ENCODE measurements around the gene CD96. TPM values are rescaled to one million over a fixed set of nuclear protein-coding genes. Genes with fewer than 3 reads are reported as not detected.

Gene CD96
- total RNA-seq, 1 donor from 2014 or later, result 5.6 TPM

- no peak for DNase-seq
- Histone ChIP-seq H3K27ac (peak overlapping the region; percentile 60), H3K4me3 (no peak overlapping the region), H3K27me3 (ENCODE audit: low read depth) (no peaks in the 10 kb centered on the region), H3K36me3 (no peaks in the 10 kb centered on the region), H3K4me1 (no peaks in the 10 kb centered on the region), H3K9me3 (no peaks in the 10 kb centered on the region)
- intact Hi-C loops (cut with DNase I), result no loop called here
- ATAC-seq, result no peak
- no peak for TF ChIP-seq CTCF (IDR thresholded peaks at IDR 0.05)
Measured at GRCh38 chr3:111593666-111594065, 51.7 kb downstream of the CD96 start.

- H3K36me3 ChIP-seq, result no peaks in the 10 kb centered on the region
- DNase-seq, result no peak
- no peak for TF ChIP-seq CTCF (IDR thresholded peaks at IDR 0.05)
- H3K4me1 ChIP-seq, result no peaks in the 10 kb centered on the region
- intact Hi-C loops (cut with DNase I), result no loop called here
- peak overlapping the region; percentile 60 for H3K27ac ChIP-seq
- no peaks in the 10 kb centered on the region for H3K27me3 ChIP-seq (ENCODE audit: low read depth)
- no peaks in the 10 kb centered on the region for H3K9me3 ChIP-seq
- H3K4me3 ChIP-seq, result no peak overlapping the region
- peak; percentile 72 to 73 for ATAC-seq
Measured at GRCh38 chr3:111594205-111594604, 52.2 kb downstream of the CD96 start.

GRCh38 chr3:111594781-111595180, 52.8 kb downstream of the CD96 start:
- ATAC-seq (peak; percentile 38 to 39), DNase-seq (no peak)
- H3K4me1 ChIP-seq, result no peaks in the 10 kb centered on the region
- no peak for TF ChIP-seq CTCF (IDR thresholded peaks at IDR 0.05)
- H3K36me3 ChIP-seq, result no peaks in the 10 kb centered on the region
- intact Hi-C loops (cut with DNase I), result no loop called here
- no peak overlapping the region for H3K27ac ChIP-seq
- H3K27me3 ChIP-seq (ENCODE audit: low read depth), result no peaks in the 10 kb centered on the region
- H3K4me3 ChIP-seq, result peak overlapping the region; percentile 7
- H3K9me3 ChIP-seq, result no peaks in the 10 kb centered on the region

DNA sequence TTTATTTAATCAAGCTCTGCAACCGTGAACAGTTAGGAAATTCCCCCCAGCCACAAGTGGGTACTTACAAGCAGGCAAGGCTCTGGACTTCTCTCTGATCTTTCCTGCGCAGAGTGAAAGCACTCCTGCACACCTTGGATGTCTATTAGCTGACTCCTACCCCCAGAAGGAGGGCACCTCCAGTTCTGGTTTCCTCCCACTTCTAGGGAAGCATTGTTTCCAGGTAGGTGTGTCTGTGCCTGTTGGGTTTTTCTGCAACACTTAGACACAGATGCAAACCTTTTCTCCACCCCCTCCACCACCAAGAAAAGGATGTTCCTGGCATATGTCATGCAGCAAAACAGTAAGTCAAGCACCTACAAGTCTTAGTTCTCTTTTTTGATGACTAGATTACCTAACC, 53.2 kb downstream of the CD96 start, which contains the start of gene ZBED2:
Gene ZBED2, minus strand, starts transcription at position 115 of the 400 bp plus-strand sequence. CDS start 1,145 bp downstream, outside the sequence.
- peak; percentile 93 to 95 for ATAC-seq
- TF ChIP-seq CTCF (IDR thresholded peaks at IDR 0.05), result no peak
- Histone ChIP-seq H3K36me3 (no peaks in the 10 kb centered on the region), H3K4me1 (no peaks in the 10 kb centered on the region), H3K4me3 (peak within 1 kb of the TSS; percentile 7), H3K27me3 (ENCODE audit: low read depth) (no peaks in the 10 kb centered on the region), H3K9me3 (no peaks in the 10 kb centered on the region), H3K27ac (no peak within 1 kb of the TSS)
- intact Hi-C loops (cut with DNase I), result no loop called here
- no peak for DNase-seq

GRCh38 chr3:111596328-111596727, 54.3 kb downstream of the CD96 start:
- ATAC-seq (no peak), DNase-seq (no peak)
- H3K4me3 ChIP-seq, result no peak overlapping the region
- no peaks in the 10 kb centered on the region for H3K9me3 ChIP-seq
- no peaks in the 10 kb centered on the region for H3K27me3 ChIP-seq (ENCODE audit: low read depth)
- no peak overlapping the region for H3K27ac ChIP-seq
- H3K36me3 ChIP-seq, result no peaks in the 10 kb centered on the region
- TF ChIP-seq CTCF (IDR thresholded peaks at IDR 0.05), result no peak
- no peaks in the 10 kb centered on the region for H3K4me1 ChIP-seq
- intact Hi-C loops (cut with DNase I), result no loop called here

DNA sequence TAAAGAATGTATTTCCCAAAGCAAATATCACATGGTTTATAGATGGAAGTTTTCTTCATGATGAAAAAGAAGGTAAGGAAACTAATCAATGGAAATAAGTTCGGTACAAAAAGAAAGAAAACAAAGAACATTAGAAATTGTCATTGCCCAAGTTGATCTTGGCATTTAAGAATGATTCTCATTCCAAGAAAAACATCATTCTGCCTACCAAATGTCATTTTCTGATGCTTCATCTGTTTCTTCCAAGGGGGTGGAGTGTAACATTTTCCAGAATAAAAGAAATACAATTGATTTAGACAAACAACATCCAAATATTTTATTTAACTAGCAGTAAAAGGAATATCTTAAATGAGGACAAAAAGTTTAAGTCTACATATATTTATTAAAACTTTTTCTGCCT, 56.1 kb downstream of the CD96 start:
- H3K4me1 ChIP-seq, result no peaks in the 10 kb centered on the region
- no peak for TF ChIP-seq CTCF (IDR thresholded peaks at IDR 0.05)

More for the DNA sequence above, 56.1 kb downstream of the CD96 start:
- no peak overlapping the region for H3K4me3 ChIP-seq
- no peaks in the 10 kb centered on the region for H3K36me3 ChIP-seq
- no peak for ATAC-seq
- no peak for DNase-seq
- no peaks in the 10 kb centered on the region for H3K9me3 ChIP-seq
- H3K27ac ChIP-seq, result no peak overlapping the region
- no peaks in the 10 kb centered on the region for H3K27me3 ChIP-seq (ENCODE audit: low read depth)
- intact Hi-C loops (cut with DNase I), result no loop called here
